Measurements from ENCODE around the gene CKS1B. TPM values are rescaled to one million over a fixed set of nuclear protein-coding genes. Genes with fewer than 3 reads are reported as not detected.

The CKS1B gene
- total RNA-seq, 2 experiments from 2014 or later: 204 to 230 TPM

GRCh38 chr1:155006601-155007101 is 32.2 kb downstream of the CKS1B start:
- no peaks in the 10 kb centered on the region for H3K36me3 ChIP-seq (ENCODE audit: insufficient read depth, low read length)
- H2AFZ ChIP-seq (ENCODE audit: low read length): no peak overlapping the region
- H3K79me2 ChIP-seq (ENCODE audit: insufficient read depth, low read depth, low read length): peaks cover 10% of the 10 kb centered on the region; the same call in 1 of the 2 replicates
- H3K4me3 ChIP-seq (ENCODE audit: low read depth, low read length, poor library complexity, severe bottlenecking): peak overlapping the region; percentile 12
- H3K4me1 ChIP-seq (ENCODE audit: insufficient read depth, low read length, poor library complexity, severe bottlenecking): peaks cover 61% of the 10 kb centered on the region
- intact Hi-C loops (cut with micrococcal nuclease; ENCODE audit: unreplicated experiment): no loop called here
- DNase-seq (ENCODE audit: low spot score): peak; percentile 71
- no peaks in the 10 kb centered on the region for H4K20me1 ChIP-seq (ENCODE audit: insufficient read depth, low read length)
- ChIA-PET POLR2A (no interaction called here), CTCF (ENCODE audit: unreplicated experiment) (interaction anchor here (1.1 kb wide), 1 partner anchor 168 kb away, joined by 3 read pairs; no protein-coding TSS in a partner anchor)
- BruUV-seq (replicated peaks): no TSS peak
- H3K9me2 ChIP-seq (ENCODE audit: insufficient read depth, low read length): no peaks in the 10 kb centered on the region
- H3K27ac ChIP-seq (ENCODE audit: low read depth, low read length, poor library complexity, severe bottlenecking): peak overlapping the region; percentile 77
- TF ChIP-seq EZH2phosphoT487 (IDR thresholded peaks at IDR 0.05; ENCODE audit: borderline replicate concordance, low read depth, low read length): no peak
- TF ChIP-seq CTCF (conservative IDR thresholded peaks at IDR 0.05; ENCODE audit: low read length): no peak
- H3K4me2 ChIP-seq (ENCODE audit: low read length): peak overlapping the region; percentile 93
- no peaks in the 10 kb centered on the region for H3K9me3 ChIP-seq (ENCODE audit: low read length)

GRCh38 chr1:155007251-155007828 is 32.9 kb downstream of the CKS1B start:
- Histone ChIP-seq H3K4me2 (ENCODE audit: low read length) (0 out of 2 replicates have a peak overlapping the region, but pooled peaks have one; percentile 3), H3K4me3 (ENCODE audit: low read depth, low read length, poor library complexity, severe bottlenecking) (no peak overlapping the region), H3K79me2 (ENCODE audit: insufficient read depth, low read depth, low read length) (peaks cover 10% of the 10 kb centered on the region; the same call in 1 of the 2 replicates), H3K9me3 (ENCODE audit: low read length) (no peaks in the 10 kb centered on the region), H3K36me3 (ENCODE audit: insufficient read depth, low read length) (no peaks in the 10 kb centered on the region), H2AFZ (ENCODE audit: low read length) (no peak overlapping the region), H3K27ac (ENCODE audit: low read depth, low read length, poor library complexity, severe bottlenecking) (no peak overlapping the region), H3K9me2 (ENCODE audit: insufficient read depth, low read length) (no peaks in the 10 kb centered on the region), H4K20me1 (ENCODE audit: insufficient read depth, low read length) (no peaks in the 10 kb centered on the region), H3K4me1 (ENCODE audit: insufficient read depth, low read length, poor library complexity, severe bottlenecking) (peaks cover 67% of the 10 kb centered on the region)
- no peak for DNase-seq (ENCODE audit: low spot score)
- TF ChIP-seq EZH2phosphoT487 (IDR thresholded peaks at IDR 0.05; ENCODE audit: borderline replicate concordance, low read depth, low read length) (no peak), CTCF (conservative IDR thresholded peaks at IDR 0.05; ENCODE audit: low read length) (no peak)
- BruUV-seq (replicated peaks): no TSS peak
- ChIA-PET POLR2A (no interaction called here), CTCF (ENCODE audit: unreplicated experiment) (no interaction called here)
- intact Hi-C loops (cut with micrococcal nuclease; ENCODE audit: unreplicated experiment): no loop called here

Data from OCI-LY7 (cell line).